ENCODE results near the gene ITGAD. TPM values are rescaled to one million over a fixed set of nuclear protein-coding genes. Genes with fewer than 3 reads are reported as not detected.

ITGAD gene
- total RNA-seq (not detected in 2 replicates), polyA plus RNA-seq (not detected in 2 replicates), polyA minus RNA-seq (not detected in 2 replicates), Bru-seq, nascent RNA (not detected), BruChase-seq, experiment 1, labeled RNA remaining after a 6-hour chase (not detected), BruChase-seq, experiment 2, labeled RNA remaining after a 2-hour chase (not detected)
- polyA plus RNA-seq (2011; cell fraction: cytosol; rRNA removed), result not detected in 2 replicates
- polyA plus RNA-seq (2011; cell fraction: nucleus; rRNA removed), result not detected in 2 replicates
- polyA plus RNA-seq (2012), result not detected in 2 replicates
- not detected for polyA minus RNA-seq (2011; cell fraction: cytosol; rRNA and poly(A)+ RNA removed)
- not detected in 2 replicates for polyA minus RNA-seq (2011; cell fraction: nucleus; rRNA and poly(A)+ RNA removed)
- long read RNA-seq, result 0 reads

DNA sequence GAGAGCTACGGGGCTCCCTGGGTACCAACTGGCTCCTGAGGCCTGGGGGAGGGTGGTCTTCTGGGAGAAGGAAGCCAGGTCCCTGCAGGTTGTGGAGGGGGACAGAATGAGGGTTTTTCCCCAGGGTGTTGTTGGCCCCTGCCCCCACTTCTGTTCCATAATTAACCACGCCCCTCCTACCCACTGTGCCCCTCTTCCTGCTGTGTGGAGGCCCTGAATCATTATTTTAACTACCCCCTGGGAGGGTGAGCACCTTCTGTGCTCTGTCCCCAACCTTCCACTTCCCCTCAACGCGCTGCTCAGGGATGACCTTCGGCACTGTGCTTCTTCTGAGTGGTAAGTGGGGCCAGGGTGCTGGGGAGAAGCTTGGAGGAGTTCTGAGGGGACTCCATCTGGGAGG lies at the start of gene ITGAD:
TSS of gene ITGAD (plus strand) at position 280 of the 400 bp plus-strand sequence. CDS start at position 306, 26 bp downstream.
- FAIRE-seq (no peak), DNase-seq (ENCODE audit: low read depth, low spot score) (no peak)
- Histone ChIP-seq H3K9me1 (replicated peaks; ENCODE audit: control insufficient read depth, extremely low read depth, insufficient read depth, low read length) (no peaks in the 10 kb centered on the region), H3K4me1 (ENCODE audit: control insufficient read depth, extremely low read depth, insufficient read depth, low read length) (no peaks in the 10 kb centered on the region), H3K9ac (replicated peaks; ENCODE audit: extremely low read depth, insufficient read depth, low read length) (no peak within 1 kb of the TSS), H4K20me1 (replicated peaks; ENCODE audit: control insufficient read depth, extremely low read depth, insufficient read depth, low read length) (no peaks in the 10 kb centered on the region), H3K36me3 (ENCODE audit: control insufficient read depth in 2 of 2, extremely low read depth in 1 of 2, insufficient read depth in 2 of 2, low read length in 2 of 2) (no peaks in the 10 kb centered on the region), H3K79me2 (ENCODE audit: control insufficient read depth, insufficient read depth, low read length) (no peaks in the 10 kb centered on the region), H2AFZ (ENCODE audit: low read depth, low read length) (no peak within 1 kb of the TSS), H3K9me3 (replicated peaks; ENCODE audit: control insufficient read depth, insufficient read depth, low read length) (no peaks in the 10 kb centered on the region), H3K27me3 (ENCODE audit: control insufficient read depth in 2 of 2, insufficient read depth in 2 of 2, low read length in 2 of 2) (no peaks in the 10 kb centered on the region), H3K4me2 (ENCODE audit: insufficient read depth, low read length) (no peak within 1 kb of the TSS), H3K27ac (ENCODE audit: insufficient read depth, low read depth, low read length) (no peak within 1 kb of the TSS), H3K4me3 (replicated peaks in 1 of 3; ENCODE audit: insufficient read depth in 1 of 3, low read depth in 1 of 3, low read length in 3 of 3) (no peak within 1 kb of the TSS)
- dilution Hi-C loops (cut with MboI; ENCODE audit: extremely low pct_ligation_motif_present, low sequenced_read_pairs), result no loop called here
- ChIA-PET CTCF (interaction anchor here (2.0 kb wide), 1 partner anchor 10 kb away, joined by 10 read pairs; no protein-coding TSS in a partner anchor), POLR2A (no interaction called here)
- intact Hi-C loops (cut with micrococcal nuclease), result no loop called here
- no TSS peak for BruUV-seq (replicated peaks)
- TF ChIP-seq JUN (IDR thresholded peaks at IDR 0.05; ENCODE audit: borderline replicate concordance, insufficient read depth, insufficient read length, low read depth) (no peak), POLR2A (IDR thresholded peaks at IDR 0.05; ENCODE audit: low read depth, low read length) (no peak), POLR2AphosphoS5 (IDR thresholded peaks at IDR 0.05; ENCODE audit: insufficient read depth, low read depth, low read length) (no peak), FOS (IDR thresholded peaks at IDR 0.05; ENCODE audit: borderline replicate concordance, insufficient read depth, low read length) (no peak), MAX (IDR thresholded peaks at IDR 0.05; ENCODE audit: insufficient read depth, insufficient read length) (no peak), GATA2 (IDR thresholded peaks at IDR 0.05; ENCODE audit: insufficient read depth, insufficient read length, low read depth, low read length) (no peak), EZH2 (IDR thresholded peaks at IDR 0.05; ENCODE audit: borderline replicate concordance, low read depth, low read length, severe bottlenecking) (no peak), CTCF (IDR thresholded peaks at IDR 0.05; ENCODE audit: extremely low read depth in 1 of 2, insufficient read depth in 1 of 2, low read depth in 1 of 2, low read length in 2 of 2) (no peak)

Data from endothelial cell of umbilical vein (primary cell).